K562 (cell line): ENCODE results near the gene PPP1R13B. TPM values are rescaled to one million over a fixed set of nuclear protein-coding genes. Genes with fewer than 3 reads are reported as not detected.
A peak's percentile ranks its signal among the peaks of the same experiment; 100 is the strongest.

Experiments used
- ATAC-seq: fragments of 200-7000 bp; cut with Tn5 transposase; 3 replicates; pipeline ENCODE4 v1.9.1; 2020; ENCODE audit warnings: moderate library complexity
- BruUV-seq: library from RNA; stranded (reverse); fragments of 400-500 nt; replicated peaks from 2 replicates; lab custom pipeline; 2021; lab: Mats Ljungman, UMichigan
- CTCF ChIA-PET: fragments of 300-600 bp; formaldehyde crosslinking; extraction: SDS; loops from one replicate; lab custom pipeline; 2021; ENCODE audit warnings: low intra/inter-chr PET ratio; lab: Yijun Ruan, JAX
- POLR2A ChIA-PET: fragments of 300-600, 350-650 bp; sonication (Branson Sonifier 250); formaldehyde crosslinking; extraction: SDS; loops from one replicate; lab custom pipeline; 2021; ENCODE audit warnings: antibody characterized with exemption, inconsistent platforms; lab: Yijun Ruan, JAX
- DNase-seq, 4 experiments: peaks; one replicate each; pipeline versions ENCODE4 v3.0.0 to v3.0.0-alpha.2; 2011 to 2018; ENCODE audit warnings: low spot score in 3 of 4, mixed read lengths in 3 of 4; ENCODE audit errors: extremely low read depth in 1 of 4
- FAIRE-seq: peaks from 2 replicates; lab custom pipeline; 2011; peaks lifted over from hg19 to GRCh38; lab: Jason Lieb, UNC
- H2AFZ ChIP-seq: 2 replicates; pipeline ENCODE4 v1.6.0; 2011; ENCODE audit warnings: low read depth, low read length, control low read depth, inconsistent platforms
- H3K27ac ChIP-seq: fragments of 200-600 bp; 3 replicates; pipeline ENCODE4 v1.8.0; 2011; ENCODE audit warnings: low read depth, mild to moderate bottlenecking, control low read depth, inconsistent platforms, low read length, moderate library complexity, mixed read lengths; ENCODE audit errors: extremely low read depth
- H3K27me3 ChIP-seq, 2 experiments: fragments of 300-600 bp in 1 of 2; 2 replicates in 1 of 2; 3 replicates in 1 of 2; pipeline versions ENCODE4 v1.6.0 to v1.8.0; 2011; ENCODE audit warnings: inconsistent platforms in 2 of 2, low read length in 2 of 2, mild to moderate bottlenecking in 1 of 2, mixed read lengths in 1 of 2, moderate library complexity in 1 of 2; ENCODE audit not compliant: control insufficient read depth in 2 of 2, insufficient read depth in 2 of 2
- H3K36me3 ChIP-seq: fragments of 300-600 bp; 3 replicates; pipeline ENCODE4 v1.8.0; 2011; ENCODE audit warnings: mild to moderate bottlenecking, low read length, inconsistent platforms; ENCODE audit not compliant: control insufficient read depth, insufficient read depth
- H3K4me1 ChIP-seq, 2 experiments: fragments of 200-600 bp in 1 of 2; replicated peaks in 1 of 2; 2 replicates in 1 of 2; 3 replicates in 1 of 2; pipeline versions ENCODE4 v1.5.1 to v1.8.0; 2011; ENCODE audit warnings: inconsistent platforms in 2 of 2, low read length in 2 of 2, mild to moderate bottlenecking in 1 of 2, mixed read lengths in 1 of 2, moderate library complexity in 1 of 2; ENCODE audit not compliant: control insufficient read depth in 2 of 2, insufficient read depth in 2 of 2
- H3K4me2 ChIP-seq: 2 replicates; pipeline ENCODE4 v1.6.1; 2011; ENCODE audit warnings: low read length, control low read depth, inconsistent platforms, mixed read lengths; ENCODE audit not compliant: insufficient read depth
- H3K4me3 ChIP-seq: fragments of 200-600 bp; sonication (generic), shearing (Covaris generic); 2 replicates; pipeline ENCODE4 v1.5.1; 2016; ENCODE audit warnings: control low read depth, inconsistent platforms
- H3K79me2 ChIP-seq: fragments of 200-600 bp; 3 replicates; pipeline ENCODE4 v1.8.0; 2011; ENCODE audit warnings: low read length, inconsistent platforms; ENCODE audit not compliant: control insufficient read depth, insufficient read depth
- H3K9ac ChIP-seq, 2 experiments: 2 replicates each; pipeline versions ENCODE4 v1.6.0 to v1.6.1; 2011; ENCODE audit warnings: low read depth in 2 of 2, low read length in 2 of 2, control low read depth in 1 of 2, inconsistent platforms in 1 of 2, mild to moderate bottlenecking in 1 of 2, mixed read lengths in 1 of 2; ENCODE audit not compliant: insufficient read depth in 1 of 2
- H3K9me1 ChIP-seq: one replicate; pipeline ENCODE4 v1.6.0; 2011; ENCODE audit warnings: inconsistent platforms, mild to moderate bottlenecking, low read length, moderate library complexity; ENCODE audit not compliant: control insufficient read depth, insufficient read depth
- H3K9me3 ChIP-seq: replicated peaks from 2 replicates; pipeline ENCODE4 v1.5.1; 2011; ENCODE audit warnings: low read depth, low read length, inconsistent platforms; ENCODE audit not compliant: control insufficient read depth, insufficient read depth
- H4K20me1 ChIP-seq: replicated peaks from 2 replicates; pipeline ENCODE4 v1.6.1; 2011; ENCODE audit warnings: low read length, inconsistent platforms, mixed read lengths; ENCODE audit not compliant: control insufficient read depth, insufficient read depth
- ASH1L ChIP-seq: fragments of 450-650 bp; IDR thresholded peaks from 2 replicates; pipeline ENCODE4 v1.6.1; 2018; ENCODE audit warnings: borderline replicate concordance, mild to moderate bottlenecking, low read depth; ENCODE audit not compliant: partially characterized antibody
- CBFA2T3 ChIP-seq: fragments of 450-650 bp; IDR thresholded peaks from 2 replicates; pipeline ENCODE4 v1.6.1; 2017
- CBX5 ChIP-seq: IDR thresholded peaks from 2 replicates; pipeline ENCODE4 v1.6.1; 2014; ENCODE audit warnings: low read depth, borderline replicate concordance
- CREBBP ChIP-seq: IDR thresholded peaks from one replicate; pipeline ENCODE4 v1.6.1; 2012; ENCODE audit warnings: low read depth, mild to moderate bottlenecking, control low read depth, inconsistent platforms, low read length
- ETV1 ChIP-seq: fragments of 450-650 bp; conservative IDR thresholded peaks from 2 replicates; pipeline ENCODE4 v1.6.1; 2016; ENCODE audit warnings: missing genetic modification characterization, control low read depth, low read depth, missing compliant biosample characterization
- FIP1L1 ChIP-seq: fragments of 200-400 bp; formaldehyde crosslinking; IDR thresholded peaks from 2 replicates; pipeline ENCODE4 v1.6.1; 2018; ENCODE audit warnings: mild to moderate bottlenecking, low read depth, low read length; ENCODE audit not compliant: poor library complexity, severe bottlenecking
- KLF10 ChIP-seq: fragments of 250-450 bp; sonication (Bioruptor Pico); IDR thresholded peaks from 2 replicates; pipeline ENCODE4 v1.6.1; 2021; ENCODE audit warnings: matching md5 sums
- MECOM ChIP-seq: fragments of 250-450 bp; sonication (Bioruptor Pico); IDR thresholded peaks from 2 replicates; pipeline ENCODE4 v1.8.0; 2022; ENCODE audit warnings: inconsistent platforms
- MXI1 ChIP-seq: IDR thresholded peaks from 2 replicates; pipeline ENCODE4 v1.6.1; 2011; ENCODE audit warnings: low read depth, mild to moderate bottlenecking, improper control_type of control experiment, low read length
- SIRT6 ChIP-seq: IDR thresholded peaks from one replicate; pipeline ENCODE4 v1.6.1; 2012; ENCODE audit warnings: low read depth, mild to moderate bottlenecking, control low read depth, inconsistent platforms, low read length, moderate library complexity
- TAL1 ChIP-seq: fragments of 450-650 bp; IDR thresholded peaks from 2 replicates; pipeline ENCODE4 v1.6.1; 2016; ENCODE audit warnings: mild to moderate bottlenecking
- U2AF1 ChIP-seq: fragments of 200-400 bp; formaldehyde crosslinking; optimal IDR thresholded peaks from 2 replicates; pipeline ENCODE3; 2017; ENCODE audit warnings: mild to moderate bottlenecking, low read depth, low read length, moderate library complexity
- XRCC3 ChIP-seq: fragments of 450-650 bp; IDR thresholded peaks from 2 replicates; pipeline ENCODE4 v1.6.1; 2017; ENCODE audit warnings: mild to moderate bottlenecking, moderate library complexity
- WGBS: fragments of 100-300 bp; shearing (Covaris generic); methylation state at CpG from one replicate; pipeline ENCODE4 v1.1.6; 2016; ENCODE audit warnings: low coverage, mixed read lengths; ENCODE audit not compliant: insufficient coverage; ENCODE audit errors: missing lambda C conversion rate; 5-methylcytosine and 5-hydroxymethylcytosine counted together
- in situ Hi-C: fragments of 300-500 bp; cut with MboI; formaldehyde crosslinking; loops from 4 replicates; pipeline ENCODE4 v1.15.0; 2018; ENCODE audit warnings: inconsistent platforms, mixed read lengths
- intact Hi-C: fragments of 100-400 bp; cut with micrococcal nuclease; formaldehyde crosslinking; loops from 2 replicates; pipeline ENCODE4 v1.14.2; 2022
- polyA plus RNA-seq, 8 experiments: library from polyadenylated mRNA; depleted of rRNA in 4 of 8; stranded (reverse) in 5 of 8; unstranded in 3 of 8; fragments of >200 nt; fragmentation: Nextera tagmentation in 2 of 8; fragmentation: Illumina TruSeq in 1 of 8; extraction: Ambion mirVana in 2 of 8; extraction: Trizol in 1 of 8; gene quantifications; 2 replicates each; pipeline versions ENCODE4 v1.2.1 to v1.2.3, GENCODE V29; 2011 to 2014; ENCODE audit warnings: inconsistent platforms in 1 of 8, missing spikeins in 1 of 8
- total RNA-seq, 7 experiments: library from RNA; depleted of rRNA in 6 of 7; stranded (reverse); fragments of >200 nt in 6 of 7; fragmentation: Illumina TruSeq in 2 of 7; extraction: Trizol in 2 of 7; gene quantifications; 2 replicates each; pipeline versions ENCODE4 v1.2.1 to v1.2.3, GENCODE V29; 2011 to 2021; ENCODE audit warnings: low replicate concordance in 1 of 7

The PPP1R13B gene
- total and polyA plus RNA-seq, 9 of the 15 experiments (the other 6 are each of a cell fraction or from before 2014, with no cell fraction given), result 0.03 to 1.7 (median 0.15) TPM

GRCh38 chr14:103859416-103860202 is 12.2 kb upstream of the PPP1R13B start:
- Histone ChIP-seq H3K4me2 (no peak overlapping the region), H3K36me3 (no peaks in the 10 kb centered on the region), H2AFZ (no peak overlapping the region), H3K9ac (peak overlapping the region in 1 of 2 experiments; percentile 45; a peak in 1 of 4 replicates), H3K27me3 (peaks cover 0 to 18% of the 10 kb centered on the region in 2 experiments; a peak in 2 of 5 replicates), H3K79me2 (no peaks in the 10 kb centered on the region), H4K20me1 (no peaks in the 10 kb centered on the region), H3K27ac (no peak overlapping the region), H3K9me3 (no peaks in the 10 kb centered on the region), H3K4me3 (no peak overlapping the region), H3K9me1 (no peaks in the 10 kb centered on the region), H3K4me1 (peaks cover 0 to 14% of the 10 kb centered on the region in 2 experiments; a peak in 2 of 5 replicates)
- FAIRE-seq (no peak), DNase-seq (no peak), ATAC-seq (no peak)
- ChIA-PET POLR2A (no interaction called here), CTCF (no interaction called here)
- BruUV-seq, result no TSS peak
- in situ Hi-C loops, result no loop called here
- 0 out of 2 replicates have a peak, but pooled peaks have one; percentile 29 for TF ChIP-seq ETV1 (tag)
- TF ChIP-seq MXI1, result no peak
- intact Hi-C loops, result no loop called here
- 50% methylated on average over 3 of the region's 18 CpGs for WGBS

GRCh38 chr14:103858063-103858781 is 10.8 kb upstream of the PPP1R13B start:
- Histone ChIP-seq H3K27me3 (peaks cover 0 to 18% of the 10 kb centered on the region in 2 experiments; a peak in 2 of 5 replicates), H2AFZ (no peak overlapping the region), H3K4me3 (no peak overlapping the region), H3K9ac (no peak overlapping the region), H4K20me1 (no peaks in the 10 kb centered on the region), H3K9me3 (no peaks in the 10 kb centered on the region), H3K79me2 (no peaks in the 10 kb centered on the region), H3K36me3 (no peaks in the 10 kb centered on the region), H3K4me1 (peaks cover 0 to 14% of the 10 kb centered on the region in 2 experiments; a peak in 2 of 5 replicates), H3K4me2 (no peak overlapping the region), H3K9me1 (no peaks in the 10 kb centered on the region), H3K27ac (no peak overlapping the region)
- in situ Hi-C loops, result no loop called here
- FAIRE-seq (no peak), DNase-seq (no peak), ATAC-seq (no peak; the same call in 2 of the 3 replicates)
- no TSS peak for BruUV-seq
- POLR2A ChIA-PET, result interaction anchor here (0.5 kb wide), 1 partner anchor 21 kb away, joined by 4 read pairs; no protein-coding TSS in a partner anchor
- 6% methylated on average over 10 of the region's 13 CpGs for WGBS
- CTCF ChIA-PET, result no interaction called here
- intact Hi-C loops, result no loop called here
- TF ChIP-seq MECOM (CRISPR knock-in tag) (no peak), U2AF1 (no peak), CREBBP (no peak), SIRT6 (no peak), CBFA2T3 (no peak), ASH1L (no peak), KLF10 (CRISPR knock-in tag) (no peak), CBX5 (no peak), XRCC3 (no peak), FIP1L1 (no peak), TAL1 (no peak)
